K562 (cell line): ENCODE data around the gene ORAI3. TPM values are rescaled to one million over a fixed set of nuclear protein-coding genes. Genes with fewer than 3 reads are reported as not detected.

ENCODE experiments used
- ATAC-seq: fragments of 200-7000 bp; cut with Tn5 transposase; 3 replicates; pipeline ENCODE4 v1.9.1; 2020; ENCODE audit warnings: moderate library complexity
- BruUV-seq: library from RNA; stranded (reverse); fragments of 400-500 nt; replicated peaks from 2 replicates; lab custom pipeline; 2021; lab: Mats Ljungman, UMichigan
- CTCF ChIA-PET: fragments of 300-600 bp; formaldehyde crosslinking; extraction: SDS; loops from one replicate; lab custom pipeline; 2021; ENCODE audit warnings: low intra/inter-chr PET ratio; lab: Yijun Ruan, JAX
- POLR2A ChIA-PET: fragments of 300-600, 350-650 bp; sonication (Branson Sonifier 250); formaldehyde crosslinking; extraction: SDS; loops from one replicate; lab custom pipeline; 2021; ENCODE audit warnings: antibody characterized with exemption, inconsistent platforms; lab: Yijun Ruan, JAX
- DNase-seq, 4 experiments: peaks; one replicate each; pipeline versions ENCODE4 v3.0.0 to v3.0.0-alpha.2; 2011 to 2018; ENCODE audit warnings: low spot score in 3 of 4, mixed read lengths in 3 of 4; ENCODE audit errors: extremely low read depth in 1 of 4
- FAIRE-seq: peaks from 2 replicates; lab custom pipeline; 2011; peaks lifted over from hg19 to GRCh38; lab: Jason Lieb, UNC
- H2AFZ ChIP-seq: 2 replicates; pipeline ENCODE4 v1.6.0; 2011; ENCODE audit warnings: low read depth, low read length, control low read depth, inconsistent platforms
- H3K27ac ChIP-seq: fragments of 200-600 bp; 3 replicates; pipeline ENCODE4 v1.8.0; 2011; ENCODE audit warnings: low read depth, mild to moderate bottlenecking, control low read depth, inconsistent platforms, low read length, moderate library complexity, mixed read lengths; ENCODE audit errors: extremely low read depth
- H3K27me3 ChIP-seq, 2 experiments: fragments of 300-600 bp in 1 of 2; 2 replicates in 1 of 2; 3 replicates in 1 of 2; pipeline versions ENCODE4 v1.6.0 to v1.8.0; 2011; ENCODE audit warnings: inconsistent platforms in 2 of 2, low read length in 2 of 2, mild to moderate bottlenecking in 1 of 2, mixed read lengths in 1 of 2, moderate library complexity in 1 of 2; ENCODE audit not compliant: control insufficient read depth in 2 of 2, insufficient read depth in 2 of 2
- H3K36me3 ChIP-seq: fragments of 300-600 bp; 3 replicates; pipeline ENCODE4 v1.8.0; 2011; ENCODE audit warnings: mild to moderate bottlenecking, low read length, inconsistent platforms; ENCODE audit not compliant: control insufficient read depth, insufficient read depth
- H3K4me1 ChIP-seq, 2 experiments: fragments of 200-600 bp in 1 of 2; replicated peaks in 1 of 2; 2 replicates in 1 of 2; 3 replicates in 1 of 2; pipeline versions ENCODE4 v1.5.1 to v1.8.0; 2011; ENCODE audit warnings: inconsistent platforms in 2 of 2, low read length in 2 of 2, mild to moderate bottlenecking in 1 of 2, mixed read lengths in 1 of 2, moderate library complexity in 1 of 2; ENCODE audit not compliant: control insufficient read depth in 2 of 2, insufficient read depth in 2 of 2
- H3K4me2 ChIP-seq: 2 replicates; pipeline ENCODE4 v1.6.1; 2011; ENCODE audit warnings: low read length, control low read depth, inconsistent platforms, mixed read lengths; ENCODE audit not compliant: insufficient read depth
- H3K4me3 ChIP-seq: fragments of 200-600 bp; sonication (generic), shearing (Covaris generic); 2 replicates; pipeline ENCODE4 v1.5.1; 2016; ENCODE audit warnings: control low read depth, inconsistent platforms
- H3K79me2 ChIP-seq: fragments of 200-600 bp; 3 replicates; pipeline ENCODE4 v1.8.0; 2011; ENCODE audit warnings: low read length, inconsistent platforms; ENCODE audit not compliant: control insufficient read depth, insufficient read depth
- H3K9ac ChIP-seq, 2 experiments: 2 replicates each; pipeline versions ENCODE4 v1.6.0 to v1.6.1; 2011; ENCODE audit warnings: low read depth in 2 of 2, low read length in 2 of 2, control low read depth in 1 of 2, inconsistent platforms in 1 of 2, mild to moderate bottlenecking in 1 of 2, mixed read lengths in 1 of 2; ENCODE audit not compliant: insufficient read depth in 1 of 2
- H3K9me1 ChIP-seq: one replicate; pipeline ENCODE4 v1.6.0; 2011; ENCODE audit warnings: inconsistent platforms, mild to moderate bottlenecking, low read length, moderate library complexity; ENCODE audit not compliant: control insufficient read depth, insufficient read depth
- H3K9me3 ChIP-seq: replicated peaks from 2 replicates; pipeline ENCODE4 v1.5.1; 2011; ENCODE audit warnings: low read depth, low read length, inconsistent platforms; ENCODE audit not compliant: control insufficient read depth, insufficient read depth
- H4K20me1 ChIP-seq: replicated peaks from 2 replicates; pipeline ENCODE4 v1.6.1; 2011; ENCODE audit warnings: low read length, inconsistent platforms, mixed read lengths; ENCODE audit not compliant: control insufficient read depth, insufficient read depth
- ATF1 ChIP-seq, 2 experiments: fragments of 450-650 bp in 1 of 2; IDR thresholded peaks; 2 replicates each; pipeline ENCODE4 v1.6.1; 2016; ENCODE audit warnings: missing compliant biosample characterization in 1 of 2, missing genetic modification characterization in 1 of 2
- ATF7 ChIP-seq: fragments of 450-650 bp; IDR thresholded peaks from 2 replicates; pipeline ENCODE4 v1.7.1; 2014; ENCODE audit warnings: mild to moderate bottlenecking, moderate library complexity
- CREM ChIP-seq: IDR thresholded peaks from 2 replicates; pipeline ENCODE4 v1.6.1; 2014; ENCODE audit warnings: antibody characterized with exemption, low read depth
- FOXK2 ChIP-seq, 2 experiments: fragments of 450-650 bp; IDR thresholded peaks in 1 of 2; conservative IDR thresholded peaks in 1 of 2; 2 replicates each; pipeline ENCODE4 v1.6.1; 2016; ENCODE audit warnings: low read depth in 2 of 2, mild to moderate bottlenecking in 1 of 2
- FOXP1 ChIP-seq: sonication (generic); formaldehyde crosslinking; IDR thresholded peaks from 2 replicates; pipeline ENCODE4 v1.8.0; 2022; ENCODE audit warnings: mild to moderate bottlenecking, missing genetic modification reagents
- HLTF ChIP-seq: fragments of 450-650 bp; IDR thresholded peaks from 2 replicates; pipeline ENCODE4 v1.6.1; 2016
- HMG20B ChIP-seq: fragments of 250-450 bp; sonication (Bioruptor Pico); IDR thresholded peaks from 2 replicates; pipeline ENCODE4 v1.5.0; 2021; ENCODE audit warnings: mild to moderate bottlenecking
- JUN ChIP-seq, 2 experiments: sonication (generic) in 1 of 2; formaldehyde crosslinking in 1 of 2; IDR thresholded peaks; 2 replicates each; pipeline versions ENCODE4 v1.6.1 to v1.8.0; 2012 to 2022; ENCODE audit warnings: borderline replicate concordance in 2 of 2, mild to moderate bottlenecking in 2 of 2, improper control_type of control experiment in 1 of 2, low read depth in 1 of 2, low read length in 1 of 2, missing genetic modification reagents in 1 of 2
- MEIS2 ChIP-seq: fragments of 450-650 bp; IDR thresholded peaks from 2 replicates; pipeline ENCODE4 v1.6.1; 2014; ENCODE audit warnings: mild to moderate bottlenecking; ENCODE audit not compliant: partially characterized antibody
- NUFIP1 ChIP-seq: fragments of 450-650 bp; IDR thresholded peaks from 2 replicates; pipeline ENCODE4 v1.6.1; 2018; ENCODE audit not compliant: partially characterized antibody
- SPI1 ChIP-seq: IDR thresholded peaks from 2 replicates; pipeline ENCODE4 v1.6.1; 2011; ENCODE audit warnings: low read depth, low read length, control low read depth, borderline replicate concordance
- SUPT5H ChIP-seq: fragments of 450-650 bp; IDR thresholded peaks from 2 replicates; pipeline ENCODE4 v1.6.1; 2016
- ZNF24 ChIP-seq: fragments of 450-650 bp; IDR thresholded peaks from 2 replicates; pipeline ENCODE4 v1.6.1; 2016
- WGBS: fragments of 100-300 bp; shearing (Covaris generic); methylation state at CpG from one replicate; pipeline ENCODE4 v1.1.6; 2016; ENCODE audit warnings: low coverage, mixed read lengths; ENCODE audit not compliant: insufficient coverage; ENCODE audit errors: missing lambda C conversion rate; 5-methylcytosine and 5-hydroxymethylcytosine counted together
- in situ Hi-C: fragments of 300-500 bp; cut with MboI; formaldehyde crosslinking; loops from 4 replicates; pipeline ENCODE4 v1.15.0; 2018; ENCODE audit warnings: inconsistent platforms, mixed read lengths
- intact Hi-C: fragments of 100-400 bp; cut with micrococcal nuclease; formaldehyde crosslinking; loops from 2 replicates; pipeline ENCODE4 v1.14.2; 2022
- polyA plus RNA-seq, 8 experiments: library from polyadenylated mRNA; depleted of rRNA in 4 of 8; stranded (reverse) in 5 of 8; unstranded in 3 of 8; fragments of >200 nt; fragmentation: Nextera tagmentation in 2 of 8; fragmentation: Illumina TruSeq in 1 of 8; extraction: Ambion mirVana in 2 of 8; extraction: Trizol in 1 of 8; gene quantifications; 2 replicates each; pipeline versions ENCODE4 v1.2.1 to v1.2.3, GENCODE V29; 2011 to 2014; ENCODE audit warnings: inconsistent platforms in 1 of 8, missing spikeins in 1 of 8
- total RNA-seq, 7 experiments: library from RNA; depleted of rRNA in 6 of 7; stranded (reverse); fragments of >200 nt in 6 of 7; fragmentation: Illumina TruSeq in 2 of 7; extraction: Trizol in 2 of 7; gene quantifications; 2 replicates each; pipeline versions ENCODE4 v1.2.1 to v1.2.3, GENCODE V29; 2011 to 2021; ENCODE audit warnings: low replicate concordance in 1 of 7
- TF ChIP-seq, protein P1 (sequence below): sonication (generic); formaldehyde crosslinking; IDR thresholded peaks from 2 replicates; pipeline ENCODE4 v1.8.1; 2023; ENCODE audit warnings: mild to moderate bottlenecking, missing genetic modification reagents
- TF ChIP-seq, protein P2 (sequence below), 2 experiments: fragments of 450-650 bp in 1 of 2; sonication (generic) in 1 of 2; formaldehyde crosslinking in 1 of 2; IDR thresholded peaks in 1 of 2; conservative IDR thresholded peaks in 1 of 2; 2 replicates each; pipeline versions ENCODE4 v1.6.1 to v1.8.1; 2016 to 2023; ENCODE audit warnings: mild to moderate bottlenecking in 2 of 2, moderate library complexity in 2 of 2, inconsistent platforms in 1 of 2, missing genetic modification reagents in 1 of 2
- TF ChIP-seq, protein P3 (sequence below): fragments of 450-650 bp; formaldehyde crosslinking; IDR thresholded peaks from 2 replicates; pipeline ENCODE4 v1.4.0; 2020; ENCODE audit warnings: mild to moderate bottlenecking, moderate library complexity

ORAI3 gene
- total and polyA plus RNA-seq, 9 of the 15 experiments (the other 6 are each of a cell fraction or from before 2014, with no cell fraction given), result 4.9 to 23.3 (median 14.1) TPM

DNA sequence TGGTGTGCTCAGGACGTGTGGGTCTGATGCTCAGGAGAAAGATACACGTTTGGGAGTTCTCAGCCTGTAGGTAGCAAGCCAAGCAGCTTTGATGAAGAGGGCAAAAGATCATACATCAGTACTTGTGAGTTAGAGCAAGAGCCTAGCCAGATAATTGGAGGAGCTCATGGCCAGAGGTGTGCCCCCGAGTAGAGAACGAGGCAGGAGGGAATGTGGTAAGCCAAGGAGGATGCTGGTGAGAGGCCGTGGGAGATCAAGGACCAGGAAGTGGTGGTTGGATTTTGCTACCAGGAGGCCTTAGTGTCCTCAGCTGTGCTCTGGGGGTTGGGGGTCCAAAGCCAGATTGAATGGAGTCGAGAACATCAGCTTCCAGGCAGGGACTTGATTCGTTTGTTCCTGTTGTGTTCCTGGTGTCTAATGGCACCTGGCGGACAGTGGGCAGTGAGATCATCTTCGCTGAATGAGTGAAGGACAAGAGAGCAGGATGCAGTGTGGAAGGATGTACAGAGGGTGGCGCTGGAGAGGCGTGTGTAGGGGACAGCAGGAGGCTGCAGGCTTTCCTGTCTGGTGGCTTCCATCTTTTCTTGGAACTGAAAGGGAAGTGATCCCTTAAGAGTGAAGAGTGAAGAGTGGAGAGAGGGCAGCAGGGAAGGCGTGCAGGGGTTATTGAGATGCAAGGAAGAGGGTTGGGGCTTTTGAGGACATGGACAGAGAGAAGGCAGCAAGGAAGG lies 13.9 kb upstream of the ORAI3 start:
- FAIRE-seq (peak; percentile 83), DNase-seq (peak; percentile 61 to 79 (median 72)), ATAC-seq (peak; percentile 96)
- Histone ChIP-seq H3K9me3 (no peaks in the 10 kb centered on the region), H4K20me1 (no peaks in the 10 kb centered on the region), H3K9me1 (peaks cover 3% of the 10 kb centered on the region), H3K27me3 (no peaks in the 10 kb centered on the region), H2AFZ (no peak overlapping the region), H3K36me3 (peaks cover 58% of the 10 kb centered on the region; the same call in 2 of the 3 replicates), H3K27ac (peak overlapping the region; percentile 21; the same call in 2 of the 3 replicates), H3K79me2 (no peaks in the 10 kb centered on the region), H3K4me2 (no peak overlapping the region), H3K9ac (peak overlapping the region in 1 of 2 experiments; percentile 17; a peak in 1 of 4 replicates), H3K4me1 (peaks cover 0 to 6% of the 10 kb centered on the region in 2 experiments; a peak in 3 of 5 replicates), H3K4me3 (no peak overlapping the region)
- in situ Hi-C loops, result no loop called here
- ChIA-PET POLR2A (interaction anchor here (0.6 to 0.9 kb wide), 3 partner anchors 8 to 90 kb away, joined by 3 to 4 read pairs (median 4); no protein-coding TSS in a partner anchor), CTCF (interaction anchor here (0.7 kb wide), 1 partner anchor 448 kb away, joined by 3 read pairs; no protein-coding TSS in a partner anchor)
- 31% methylated on average over 12 of the region's 12 CpGs for WGBS
- no TSS peak for BruUV-seq
- intact Hi-C loops, result loop anchor here (2.0 kb wide), 1 partner anchor 16 kb away; no protein-coding TSS in a partner anchor
- TF ChIP-seq JUN (IDR thresholded peaks at IDR 0.05; ENCODE audit: borderline replicate concordance, low read depth, low read length) (0 out of 2 replicates have a peak, but pooled peaks have one; percentile 43), JUN (CRISPR knock-in tag; IDR thresholded peaks at IDR 0.05; ENCODE audit: borderline replicate concordance) (no peak), NUFIP1 (no peak), SPI1 (peak; percentile 40; the same call in 1 of the 2 replicates), CREM (peak; percentile 29; the same call in 1 of the 2 replicates), HLTF (0 out of 2 replicates have a peak, but pooled peaks have one; percentile 11), MEIS2 (peak; percentile 50), ZNF24 (peak; percentile 97), ATF7 (peak; percentile 55; the same call in 1 of the 2 replicates), FOXK2 (conservative IDR thresholded peaks at IDR 0.05 in 1 of 2, IDR thresholded peaks at IDR 0.05 in 1 of 2; ENCODE audit: low read depth in 2 of 2) (peak in 1 of 2 experiments; percentile 25; a peak in 1 of 4 replicates), HMG20B (CRISPR knock-in tag) (no peak), FOXP1 (CRISPR knock-in tag) (0 out of 2 replicates have a peak, but pooled peaks have one; percentile 36), SUPT5H (peak; percentile 47; the same call in 1 of the 2 replicates), ATF1 (CRISPR knock-in tag; IDR thresholded peaks at IDR 0.05) (no peak), ATF1 (tag; IDR thresholded peaks at IDR 0.05) (no peak)
- TF ChIP-seq, protein P1, sequence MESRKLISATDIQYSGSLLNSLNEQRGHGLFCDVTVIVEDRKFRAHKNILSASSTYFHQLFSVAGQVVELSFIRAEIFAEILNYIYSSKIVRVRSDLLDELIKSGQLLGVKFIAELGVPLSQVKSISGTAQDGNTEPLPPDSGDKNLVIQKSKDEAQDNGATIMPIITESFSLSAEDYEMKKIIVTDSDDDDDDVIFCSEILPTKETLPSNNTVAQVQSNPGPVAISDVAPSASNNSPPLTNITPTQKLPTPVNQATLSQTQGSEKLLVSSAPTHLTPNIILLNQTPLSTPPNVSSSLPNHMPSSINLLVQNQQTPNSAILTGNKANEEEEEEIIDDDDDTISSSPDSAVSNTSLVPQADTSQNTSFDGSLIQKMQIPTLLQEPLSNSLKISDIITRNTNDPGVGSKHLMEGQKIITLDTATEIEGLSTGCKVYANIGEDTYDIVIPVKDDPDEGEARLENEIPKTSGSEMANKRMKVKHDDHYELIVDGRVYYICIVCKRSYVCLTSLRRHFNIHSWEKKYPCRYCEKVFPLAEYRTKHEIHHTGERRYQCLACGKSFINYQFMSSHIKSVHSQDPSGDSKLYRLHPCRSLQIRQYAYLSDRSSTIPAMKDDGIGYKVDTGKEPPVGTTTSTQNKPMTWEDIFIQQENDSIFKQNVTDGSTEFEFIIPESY (CRISPR knock-in tag), result peak; percentile 97
- TF ChIP-seq, protein P2, sequence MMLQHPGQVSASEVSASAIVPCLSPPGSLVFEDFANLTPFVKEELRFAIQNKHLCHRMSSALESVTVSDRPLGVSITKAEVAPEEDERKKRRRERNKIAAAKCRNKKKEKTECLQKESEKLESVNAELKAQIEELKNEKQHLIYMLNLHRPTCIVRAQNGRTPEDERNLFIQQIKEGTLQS (IDR thresholded peaks at IDR 0.05), result peak; percentile 65
- TF ChIP-seq, protein P2 (CRISPR knock-in tag; conservative IDR thresholded peaks at IDR 0.05), result 0 out of 2 replicates have a peak, but pooled peaks have one; percentile 30
- TF ChIP-seq, protein P3, sequence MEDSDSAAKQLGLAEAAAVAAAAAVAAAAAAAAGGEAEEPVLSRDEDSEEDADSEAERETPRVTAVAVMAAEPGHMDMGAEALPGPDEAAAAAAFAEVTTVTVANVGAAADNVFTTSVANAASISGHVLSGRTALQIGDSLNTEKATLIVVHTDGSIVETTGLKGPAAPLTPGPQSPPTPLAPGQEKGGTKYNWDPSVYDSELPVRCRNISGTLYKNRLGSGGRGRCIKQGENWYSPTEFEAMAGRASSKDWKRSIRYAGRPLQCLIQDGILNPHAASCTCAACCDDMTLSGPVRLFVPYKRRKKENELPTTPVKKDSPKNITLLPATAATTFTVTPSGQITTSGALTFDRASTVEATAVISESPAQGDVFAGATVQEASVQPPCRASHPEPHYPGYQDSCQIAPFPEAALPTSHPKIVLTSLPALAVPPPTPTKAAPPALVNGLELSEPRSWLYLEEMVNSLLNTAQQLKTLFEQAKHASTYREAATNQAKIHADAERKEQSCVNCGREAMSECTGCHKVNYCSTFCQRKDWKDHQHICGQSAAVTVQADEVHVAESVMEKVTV (CRISPR knock-in tag), result 0 out of 2 replicates have a peak, but pooled peaks have one; percentile 9
